ENCODE results near the gene CACNA1I. TPM values are rescaled to one million over a fixed set of nuclear protein-coding genes. Genes with fewer than 3 reads are reported as not detected.

Gene CACNA1I
- total RNA-seq, 1 donor from 2014 or later = 0.11 TPM

- FAIRE-seq = no peak
- H3K27me3 Mint-ChIP-seq (ENCODE audit: low read depth, unreplicated experiment) = peaks cover 42% of the 10 kb centered on the region
- H2AFZ ChIP-seq (ENCODE audit: low read depth, low read length) = no peak overlapping the region
- no peaks in the 10 kb centered on the region for H3K9me3 ChIP-seq (ENCODE audit: insufficient read depth, low read depth, low read length)
- no peak for DNase-seq (ENCODE audit: low read depth)
- no peak overlapping the region for H3K27ac Mint-ChIP-seq (ENCODE audit: unreplicated experiment)
- no peak for TF ChIP-seq EZH2 (IDR thresholded peaks at IDR 0.05; ENCODE audit: insufficient read depth, low read length)
- TF ChIP-seq CTCF (IDR thresholded peaks at IDR 0.05; ENCODE audit: insufficient read depth, low read depth, low read length) = no peak
- H3K27ac ChIP-seq (ENCODE audit: low read depth, low read length) = no peak overlapping the region
- no peaks in the 10 kb centered on the region for H3K79me2 ChIP-seq (ENCODE audit: insufficient read depth, low read length)
- H3K27me3 ChIP-seq (ENCODE audit: insufficient read depth, low read length) = no peaks in the 10 kb centered on the region
- no peak overlapping the region for H3K4me3 ChIP-seq (ENCODE audit: insufficient read depth, low read depth, low read length)
- no peaks in the 10 kb centered on the region for H3K36me3 Mint-ChIP-seq (ENCODE audit: low read depth, unreplicated experiment)
- no peaks in the 10 kb centered on the region for H3K9me3 Mint-ChIP-seq (ENCODE audit: unreplicated experiment)
- H3K36me3 ChIP-seq (ENCODE audit: insufficient read depth, low read length) = no peaks in the 10 kb centered on the region
- no peaks in the 10 kb centered on the region for H3K4me1 ChIP-seq (ENCODE audit: insufficient read depth, low read length)
- no peak overlapping the region for H3K4me2 ChIP-seq (ENCODE audit: low read length)
- no peaks in the 10 kb centered on the region for H4K20me1 ChIP-seq (ENCODE audit: insufficient read depth, low read length)
- H3K4me3 Mint-ChIP-seq (ENCODE audit: unreplicated experiment) = no peak overlapping the region
- H3K9ac ChIP-seq (ENCODE audit: low read length) = no peak overlapping the region
- no peaks in the 10 kb centered on the region for H3K4me1 Mint-ChIP-seq (ENCODE audit: low read depth, unreplicated experiment)
Observed at GRCh38 chr22:39641660-39642310, 71.2 kb downstream of the CACNA1I start.

GRCh38 chr22:39643311-39644083 lies 72.9 kb downstream of the CACNA1I start:
- Mint-ChIP-seq H3K4me3 (ENCODE audit: unreplicated experiment) (no peak overlapping the region), H3K9me3 (ENCODE audit: unreplicated experiment) (no peaks in the 10 kb centered on the region), H3K27ac (ENCODE audit: unreplicated experiment) (no peak overlapping the region), H3K27me3 (ENCODE audit: low read depth, unreplicated experiment) (peaks cover 48% of the 10 kb centered on the region), H3K36me3 (ENCODE audit: low read depth, unreplicated experiment) (no peaks in the 10 kb centered on the region), H3K4me1 (ENCODE audit: low read depth, unreplicated experiment) (no peaks in the 10 kb centered on the region)
- no peak overlapping the region for H3K9ac ChIP-seq (ENCODE audit: low read length)
- no peak overlapping the region for H2AFZ ChIP-seq (ENCODE audit: low read depth, low read length)
- H3K79me2 ChIP-seq (ENCODE audit: insufficient read depth, low read length) = no peaks in the 10 kb centered on the region
- no peaks in the 10 kb centered on the region for H3K27me3 ChIP-seq (ENCODE audit: insufficient read depth, low read length)
- TF ChIP-seq CTCF (IDR thresholded peaks at IDR 0.05; ENCODE audit: insufficient read depth, low read depth, low read length) = no peak
- TF ChIP-seq EZH2 (IDR thresholded peaks at IDR 0.05; ENCODE audit: insufficient read depth, low read length) = no peak
- no peaks in the 10 kb centered on the region for H4K20me1 ChIP-seq (ENCODE audit: insufficient read depth, low read length)
- H3K4me3 ChIP-seq (ENCODE audit: insufficient read depth, low read depth, low read length) = no peak overlapping the region
- no peak overlapping the region for H3K27ac ChIP-seq (ENCODE audit: low read depth, low read length)
- H3K36me3 ChIP-seq (ENCODE audit: insufficient read depth, low read length) = no peaks in the 10 kb centered on the region
- peak; percentile 39 for DNase-seq (ENCODE audit: low read depth)
- H3K9me3 ChIP-seq (ENCODE audit: insufficient read depth, low read depth, low read length) = no peaks in the 10 kb centered on the region
- FAIRE-seq = no peak
- H3K4me2 ChIP-seq (ENCODE audit: low read length) = no peak overlapping the region
- no peaks in the 10 kb centered on the region for H3K4me1 ChIP-seq (ENCODE audit: insufficient read depth, low read length)

GRCh38 chr22:39645532-39645931 lies 75.0 kb downstream of the CACNA1I start:
- no peak for DNase-seq (ENCODE audit: low read depth)
- no peak for FAIRE-seq
- Histone ChIP-seq H4K20me1 (ENCODE audit: insufficient read depth, low read length) (no peaks in the 10 kb centered on the region), H3K79me2 (ENCODE audit: insufficient read depth, low read length) (no peaks in the 10 kb centered on the region), H3K9ac (ENCODE audit: low read length) (no peak overlapping the region), H3K4me3 (ENCODE audit: insufficient read depth, low read depth, low read length) (no peak overlapping the region), H3K4me2 (ENCODE audit: low read length) (no peak overlapping the region), H3K36me3 (ENCODE audit: insufficient read depth, low read length) (no peaks in the 10 kb centered on the region), H3K9me3 (ENCODE audit: insufficient read depth, low read depth, low read length) (no peaks in the 10 kb centered on the region), H3K27me3 (ENCODE audit: insufficient read depth, low read length) (no peaks in the 10 kb centered on the region), H3K4me1 (ENCODE audit: insufficient read depth, low read length) (no peaks in the 10 kb centered on the region), H3K27ac (ENCODE audit: low read depth, low read length) (no peak overlapping the region), H2AFZ (ENCODE audit: low read depth, low read length) (no peak overlapping the region)
- H3K36me3 Mint-ChIP-seq (ENCODE audit: low read depth, unreplicated experiment) = no peaks in the 10 kb centered on the region
- peaks cover 51% of the 10 kb centered on the region for H3K27me3 Mint-ChIP-seq (ENCODE audit: low read depth, unreplicated experiment)
- no peak overlapping the region for H3K27ac Mint-ChIP-seq (ENCODE audit: unreplicated experiment)
- TF ChIP-seq CTCF (IDR thresholded peaks at IDR 0.05; ENCODE audit: insufficient read depth, low read depth, low read length) = no peak
- no peak for TF ChIP-seq EZH2 (IDR thresholded peaks at IDR 0.05; ENCODE audit: insufficient read depth, low read length)
- H3K9me3 Mint-ChIP-seq (ENCODE audit: unreplicated experiment) = no peaks in the 10 kb centered on the region
- no peak overlapping the region for H3K4me3 Mint-ChIP-seq (ENCODE audit: unreplicated experiment)
- no peaks in the 10 kb centered on the region for H3K4me1 Mint-ChIP-seq (ENCODE audit: low read depth, unreplicated experiment)

All from astrocyte (in vitro differentiated cells and primary cell).